ENCODE measurements around the gene FGD3. TPM values are rescaled to one million over a fixed set of nuclear protein-coding genes. Genes with fewer than 3 reads are reported as not detected.

Gene FGD3
- total RNA-seq, 2 donors from 2014 or later: 9.9 to 13.7 TPM

DNA sequence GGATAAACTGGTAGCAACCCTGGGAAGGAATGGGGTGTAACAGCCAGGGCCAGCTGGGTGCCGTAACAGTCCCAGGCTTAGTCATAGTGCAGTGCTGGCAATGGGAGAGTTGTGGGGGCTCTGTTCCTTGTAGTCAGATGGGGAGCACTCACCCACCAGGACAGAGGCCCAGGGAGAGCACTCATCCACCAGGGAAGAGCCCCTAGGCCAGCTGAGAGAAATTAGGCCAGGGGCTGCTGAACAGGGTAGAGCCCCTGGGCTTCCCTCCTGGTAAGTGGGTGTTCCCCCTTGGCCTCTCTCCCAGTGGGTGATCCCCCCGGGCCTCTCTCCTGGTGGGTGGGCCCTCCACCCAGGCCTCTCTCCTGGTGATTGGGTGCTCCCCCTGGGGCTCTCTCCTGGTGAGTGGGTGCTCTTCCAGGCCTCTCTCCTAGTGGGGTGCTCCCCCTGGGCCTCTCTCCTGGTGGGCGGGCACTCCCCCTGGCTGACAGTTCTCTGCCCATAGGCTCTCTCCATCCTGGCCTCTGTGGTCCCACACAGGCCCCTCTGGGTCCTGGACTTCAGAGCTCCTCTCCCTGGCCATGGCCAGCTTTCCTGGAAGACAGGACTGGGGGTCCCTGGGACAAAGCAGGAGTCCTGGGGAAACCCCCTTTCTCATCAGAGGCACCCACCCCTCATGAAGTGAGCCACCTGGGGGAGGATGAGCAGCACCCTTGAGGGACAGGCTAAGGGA lies 13.4 kb downstream of the FGD3 start:
- TF ChIP-seq CTCF (IDR thresholded peaks at IDR 0.05): no peak
- Histone ChIP-seq H3K4me3 (no peak overlapping the region), H3K9me3 (no peaks in the 10 kb centered on the region), H3K36me3 (no peaks in the 10 kb centered on the region), H3K27ac (no peak overlapping the region), H3K4me1 (ENCODE audit: control insufficient read depth in 1 of 2, low read depth in 2 of 2) (no peaks in the 10 kb centered on the region), H3K27me3 (replicated peaks; ENCODE audit: insufficient read depth) (no peaks in the 10 kb centered on the region)
- ATAC-seq (ENCODE audit: insufficient number of reproducible peaks, low FRiP score, low read depth) (no peak), DNase-seq (ENCODE audit: low spot score) (no peak)

DNA sequence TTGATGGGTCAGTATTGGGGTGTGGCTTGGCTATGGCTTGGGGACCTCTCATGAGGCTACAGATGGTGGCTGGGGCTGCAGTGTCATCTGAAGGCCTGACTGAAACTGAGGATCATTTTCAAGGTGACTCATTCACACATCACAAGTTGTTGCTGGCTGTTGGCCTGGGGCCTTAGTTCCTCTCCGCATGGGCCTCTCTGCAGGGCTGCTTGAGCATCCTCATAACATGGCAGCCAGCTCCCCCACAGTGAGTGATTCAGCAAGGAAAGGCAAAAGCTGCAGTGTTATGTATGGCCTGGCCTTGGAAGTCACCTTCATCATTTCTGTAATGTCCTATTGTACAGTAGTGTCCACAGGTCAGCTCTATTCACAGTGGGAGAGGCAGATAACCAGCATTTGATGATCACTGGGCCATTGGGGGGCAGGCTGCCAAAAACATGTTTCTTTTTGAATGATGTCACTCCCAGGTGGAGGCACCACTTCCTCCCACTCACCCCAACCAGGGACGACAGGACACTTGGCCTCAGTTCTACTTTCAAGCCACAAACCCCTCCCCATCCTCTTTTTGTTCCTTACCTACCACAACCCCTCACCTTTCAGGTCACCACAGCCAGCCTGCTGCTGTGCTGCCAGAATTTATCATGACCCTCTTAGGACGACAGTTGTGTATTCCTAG lies 14.4 kb downstream of the FGD3 start:
- ATAC-seq (ENCODE audit: insufficient number of reproducible peaks, low FRiP score, low read depth) (no peak), DNase-seq (ENCODE audit: low spot score) (no peak)
- Histone ChIP-seq H3K4me3 (no peak overlapping the region), H3K4me1 (ENCODE audit: control insufficient read depth in 1 of 2, low read depth in 2 of 2) (no peaks in the 10 kb centered on the region), H3K9me3 (no peaks in the 10 kb centered on the region), H3K27me3 (replicated peaks; ENCODE audit: insufficient read depth) (no peaks in the 10 kb centered on the region), H3K36me3 (no peaks in the 10 kb centered on the region), H3K27ac (no peak overlapping the region)
- no peak for TF ChIP-seq CTCF (IDR thresholded peaks at IDR 0.05)

GRCh38 chr9:92962303-92962649 lies 15.0 kb downstream of the FGD3 start:
- no peaks in the 10 kb centered on the region for H3K27me3 ChIP-seq (replicated peaks; ENCODE audit: insufficient read depth)
- DNase-seq (ENCODE audit: low spot score): no peak
- H3K36me3 ChIP-seq: no peaks in the 10 kb centered on the region
- H3K9me3 ChIP-seq: no peaks in the 10 kb centered on the region
- no peak overlapping the region for H3K4me3 ChIP-seq
- H3K4me1 ChIP-seq (ENCODE audit: control insufficient read depth in 1 of 2, low read depth in 2 of 2): no peaks in the 10 kb centered on the region
- no peak overlapping the region for H3K27ac ChIP-seq
- no peak for ATAC-seq (ENCODE audit: insufficient number of reproducible peaks, low FRiP score, low read depth)
- TF ChIP-seq CTCF (IDR thresholded peaks at IDR 0.05): no peak

GRCh38 chr9:92962846-92963245 lies 15.5 kb downstream of the FGD3 start:
- Histone ChIP-seq H3K4me1 (ENCODE audit: control insufficient read depth in 1 of 2, low read depth in 2 of 2) (no peaks in the 10 kb centered on the region), H3K27ac (no peak overlapping the region), H3K36me3 (no peaks in the 10 kb centered on the region), H3K4me3 (no peak overlapping the region), H3K27me3 (replicated peaks; ENCODE audit: insufficient read depth) (no peaks in the 10 kb centered on the region), H3K9me3 (no peaks in the 10 kb centered on the region)
- ATAC-seq (ENCODE audit: insufficient number of reproducible peaks, low FRiP score, low read depth) (no peak), DNase-seq (ENCODE audit: low spot score) (no peak)
- TF ChIP-seq CTCF (IDR thresholded peaks at IDR 0.05): no peak

GRCh38 chr9:92963831-92964606 lies 16.7 kb downstream of the FGD3 start:
- no peaks in the 10 kb centered on the region for H3K36me3 ChIP-seq
- H3K27ac ChIP-seq: peak overlapping the region in 1 of 2 donors; percentile 25
- H3K9me3 ChIP-seq: no peaks in the 10 kb centered on the region
- DNase-seq (ENCODE audit: low spot score): no peak
- no peaks in the 10 kb centered on the region for H3K4me1 ChIP-seq (ENCODE audit: control insufficient read depth in 1 of 2, low read depth in 2 of 2)
- TF ChIP-seq CTCF (IDR thresholded peaks at IDR 0.05): no peak
- ATAC-seq (ENCODE audit: insufficient number of reproducible peaks, low FRiP score, low read depth): no peak
- H3K27me3 ChIP-seq (replicated peaks; ENCODE audit: insufficient read depth): no peaks in the 10 kb centered on the region
- peak overlapping the region; percentile 62 for H3K4me3 ChIP-seq

All from thoracic aorta (tissue), 2 donors.